ENCODE data around the gene CPNE9. TPM values are rescaled to one million over a fixed set of nuclear protein-coding genes. Genes with fewer than 3 reads are reported as not detected.

The CPNE9 gene
- total RNA-seq, 1 donor from 2014 or later: 0.20 TPM

DNA sequence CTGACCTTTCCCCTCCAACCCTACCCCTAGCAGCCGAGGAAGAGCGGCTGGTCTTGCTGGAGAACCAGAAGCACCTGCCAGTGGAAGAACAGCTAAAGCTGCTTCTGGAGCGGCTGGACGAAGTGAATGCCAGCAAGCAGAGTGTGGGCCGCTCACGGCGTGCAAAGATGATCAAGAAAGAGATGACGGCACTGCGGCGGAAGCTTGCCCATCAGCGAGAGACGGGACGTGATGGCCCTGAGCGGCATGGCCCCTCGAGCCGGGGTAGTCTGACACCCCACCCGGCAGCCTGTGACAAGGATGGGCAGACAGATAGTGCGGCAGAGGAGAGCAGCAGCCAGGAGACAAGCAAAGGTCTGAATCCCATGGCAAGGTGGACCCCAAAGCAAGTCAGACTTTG, 39.9 kb downstream of the CPNE9 start:
- Mint-ChIP-seq H3K36me3 (ENCODE audit: low read depth) (peaks cover 92% of the 10 kb centered on the region), H3K27me3 (no peaks in the 10 kb centered on the region), H3K27ac (no peak overlapping the region), H3K9me3 (no peaks in the 10 kb centered on the region), H3K4me1 (no peaks in the 10 kb centered on the region), H3K4me3 (no peak overlapping the region)
- ChIA-PET POLR2A (interaction anchor here (0.8 kb wide), 1 partner anchor 347 kb away, joined by 4 read pairs; no protein-coding TSS in a partner anchor), CTCF (no interaction called here)
- intact Hi-C loops (cut with micrococcal nuclease): no loop called here
- ATAC-seq (ENCODE audit: low read depth): no peak
- TF ChIP-seq, protein P1, sequence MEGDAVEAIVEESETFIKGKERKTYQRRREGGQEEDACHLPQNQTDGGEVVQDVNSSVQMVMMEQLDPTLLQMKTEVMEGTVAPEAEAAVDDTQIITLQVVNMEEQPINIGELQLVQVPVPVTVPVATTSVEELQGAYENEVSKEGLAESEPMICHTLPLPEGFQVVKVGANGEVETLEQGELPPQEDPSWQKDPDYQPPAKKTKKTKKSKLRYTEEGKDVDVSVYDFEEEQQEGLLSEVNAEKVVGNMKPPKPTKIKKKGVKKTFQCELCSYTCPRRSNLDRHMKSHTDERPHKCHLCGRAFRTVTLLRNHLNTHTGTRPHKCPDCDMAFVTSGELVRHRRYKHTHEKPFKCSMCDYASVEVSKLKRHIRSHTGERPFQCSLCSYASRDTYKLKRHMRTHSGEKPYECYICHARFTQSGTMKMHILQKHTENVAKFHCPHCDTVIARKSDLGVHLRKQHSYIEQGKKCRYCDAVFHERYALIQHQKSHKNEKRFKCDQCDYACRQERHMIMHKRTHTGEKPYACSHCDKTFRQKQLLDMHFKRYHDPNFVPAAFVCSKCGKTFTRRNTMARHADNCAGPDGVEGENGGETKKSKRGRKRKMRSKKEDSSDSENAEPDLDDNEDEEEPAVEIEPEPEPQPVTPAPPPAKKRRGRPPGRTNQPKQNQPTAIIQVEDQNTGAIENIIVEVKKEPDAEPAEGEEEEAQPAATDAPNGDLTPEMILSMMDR (IDR thresholded peaks at IDR 0.05): no peak
- no peak for DNase-seq

DNA sequence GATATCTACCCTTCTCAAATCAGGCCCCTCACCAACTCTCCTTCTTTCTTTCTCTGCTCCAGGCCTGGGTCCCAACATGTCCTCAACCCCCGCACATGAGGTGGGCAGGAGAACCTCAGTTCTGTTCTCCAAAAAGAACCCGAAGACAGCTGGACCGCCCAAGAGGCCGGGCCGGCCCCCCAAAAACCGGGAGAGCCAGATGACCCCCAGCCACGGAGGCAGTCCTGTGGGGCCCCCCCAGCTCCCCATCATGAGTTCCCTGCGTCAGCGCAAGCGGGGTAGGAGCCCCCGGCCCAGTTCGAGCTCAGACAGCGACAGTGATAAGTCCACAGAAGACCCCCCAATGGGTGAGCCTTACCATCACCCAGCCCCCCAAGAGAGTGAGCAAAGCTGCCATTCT, 40.5 kb downstream of the CPNE9 start:
- POLR2A ChIA-PET: no interaction called here
- Mint-ChIP-seq H3K36me3 (ENCODE audit: low read depth) (peaks cover 86% of the 10 kb centered on the region), H3K4me3 (no peak overlapping the region), H3K4me1 (peaks cover 3% of the 10 kb centered on the region), H3K27me3 (no peaks in the 10 kb centered on the region), H3K27ac (no peak overlapping the region), H3K9me3 (no peaks in the 10 kb centered on the region)
- ATAC-seq (ENCODE audit: low read depth): no peak
- CTCF ChIA-PET: no interaction called here
- TF ChIP-seq, protein P1 (IDR thresholded peaks at IDR 0.05): no peak
- DNase-seq: no peak
- intact Hi-C loops (cut with micrococcal nuclease): no loop called here

DNA sequence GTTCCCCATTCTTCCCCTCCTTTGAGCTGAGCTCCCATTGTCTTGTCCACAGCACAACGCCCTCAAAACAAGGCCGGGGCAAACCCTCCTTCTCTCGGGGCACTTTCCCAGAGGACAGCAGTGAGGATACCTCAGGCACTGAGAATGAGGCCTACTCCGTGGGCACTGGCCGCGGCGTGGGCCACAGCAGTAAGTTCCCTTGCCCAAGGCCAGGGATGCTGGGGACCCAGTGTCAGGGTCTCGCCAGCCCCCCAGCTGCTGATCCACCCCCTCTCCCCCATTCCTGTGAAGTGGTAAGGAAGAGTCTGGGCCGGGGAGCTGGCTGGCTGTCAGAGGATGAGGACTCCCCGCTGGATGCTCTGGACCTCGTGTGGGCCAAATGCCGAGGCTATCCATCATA, 41.9 kb downstream of the CPNE9 start:
- no peak for DNase-seq
- H3K4me1 Mint-ChIP-seq: peaks cover 16% of the 10 kb centered on the region
- TF ChIP-seq, protein P1 (IDR thresholded peaks at IDR 0.05): no peak
- no peaks in the 10 kb centered on the region for H3K9me3 Mint-ChIP-seq
- no peak overlapping the region for H3K27ac Mint-ChIP-seq
- no peak overlapping the region for H3K4me3 Mint-ChIP-seq
- no peaks in the 10 kb centered on the region for H3K27me3 Mint-ChIP-seq
- ChIA-PET POLR2A (no interaction called here), CTCF (no interaction called here)
- ATAC-seq (ENCODE audit: low read depth): no peak
- intact Hi-C loops (cut with micrococcal nuclease): no loop called here
- H3K36me3 Mint-ChIP-seq (ENCODE audit: low read depth): peaks cover 83% of the 10 kb centered on the region

DNA sequence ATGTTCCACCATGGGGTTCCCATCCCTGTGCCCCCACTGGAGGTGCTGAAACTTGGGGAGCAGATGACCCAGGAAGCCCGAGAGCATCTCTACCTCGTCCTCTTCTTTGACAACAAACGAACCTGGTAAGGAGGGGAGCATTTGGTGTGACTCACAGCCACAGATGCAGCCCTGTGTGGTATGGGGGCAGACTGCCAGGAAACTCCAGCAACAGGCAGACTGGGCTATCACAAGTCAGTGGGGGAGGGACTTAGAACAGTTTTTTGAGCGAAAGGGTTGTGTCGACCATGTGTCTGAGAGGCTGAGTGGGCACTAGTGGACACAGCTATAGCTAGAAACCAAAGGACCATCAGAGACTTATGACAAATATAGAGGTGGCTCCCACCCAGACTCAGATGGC, 42.7 kb downstream of the CPNE9 start:
- Mint-ChIP-seq H3K4me3 (no peak overlapping the region), H3K36me3 (ENCODE audit: low read depth) (peaks cover 76% of the 10 kb centered on the region), H3K4me1 (peaks cover 24% of the 10 kb centered on the region), H3K27ac (no peak overlapping the region), H3K9me3 (no peaks in the 10 kb centered on the region), H3K27me3 (no peaks in the 10 kb centered on the region)
- ChIA-PET POLR2A (no interaction called here), CTCF (no interaction called here)
- intact Hi-C loops (cut with micrococcal nuclease): no loop called here
- no peak for DNase-seq
- ATAC-seq (ENCODE audit: low read depth): no peak
- TF ChIP-seq, protein P1 (IDR thresholded peaks at IDR 0.05): no peak

DNA sequence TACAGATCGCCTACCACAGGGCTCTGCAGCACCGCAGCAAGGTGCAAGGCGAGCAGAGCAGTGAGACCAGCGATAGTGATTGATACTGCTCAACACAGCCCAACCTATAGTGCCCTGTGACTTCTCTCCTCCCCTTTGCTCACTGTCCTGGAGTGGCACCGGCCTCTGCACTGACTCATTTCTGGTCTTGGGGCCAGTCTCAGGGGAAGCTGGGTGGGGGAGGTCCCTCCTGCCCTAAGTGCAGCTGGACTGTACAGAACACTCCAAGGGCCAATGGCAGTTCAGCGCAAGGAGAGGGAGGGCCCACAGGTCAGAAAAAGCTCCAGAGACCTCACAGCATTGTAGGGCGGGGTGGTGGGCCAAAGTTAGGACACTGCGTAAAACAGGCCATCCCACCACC, 43.6 kb downstream of the CPNE9 start:
- no peak overlapping the region for H3K4me3 Mint-ChIP-seq
- no peaks in the 10 kb centered on the region for H3K9me3 Mint-ChIP-seq
- no peak for DNase-seq
- TF ChIP-seq, protein P1 (IDR thresholded peaks at IDR 0.05): no peak
- peaks cover 34% of the 10 kb centered on the region for H3K4me1 Mint-ChIP-seq
- no peak overlapping the region for H3K27ac Mint-ChIP-seq
- no peaks in the 10 kb centered on the region for H3K27me3 Mint-ChIP-seq
- no peak for ATAC-seq (ENCODE audit: low read depth)
- intact Hi-C loops (cut with micrococcal nuclease): no loop called here
- ChIA-PET CTCF (interaction anchor here (0.6 to 1.1 kb wide), 2 partner anchors 35 to 420 kb away, joined by 3 read pairs; no protein-coding TSS in a partner anchor), POLR2A (no interaction called here)
- H3K36me3 Mint-ChIP-seq (ENCODE audit: low read depth): peaks cover 74% of the 10 kb centered on the region
